ENCODE data around the gene CNTLN.

- TF ChIP-seq CTCF (IDR thresholded peaks at IDR 0.05) (no peak), POLR2AphosphoS5 (IDR thresholded peaks at IDR 0.05) (no peak), POLR2A (IDR thresholded peaks at IDR 0.05) (no peak)
Measured at GRCh38 chr9:17480966-17481365, 346.1 kb downstream of the CNTLN start.

Measured in suprapubic skin (tissue), 4 donors.